ENCODE data around the gene MEGF11.

MEGF11 gene

DNA sequence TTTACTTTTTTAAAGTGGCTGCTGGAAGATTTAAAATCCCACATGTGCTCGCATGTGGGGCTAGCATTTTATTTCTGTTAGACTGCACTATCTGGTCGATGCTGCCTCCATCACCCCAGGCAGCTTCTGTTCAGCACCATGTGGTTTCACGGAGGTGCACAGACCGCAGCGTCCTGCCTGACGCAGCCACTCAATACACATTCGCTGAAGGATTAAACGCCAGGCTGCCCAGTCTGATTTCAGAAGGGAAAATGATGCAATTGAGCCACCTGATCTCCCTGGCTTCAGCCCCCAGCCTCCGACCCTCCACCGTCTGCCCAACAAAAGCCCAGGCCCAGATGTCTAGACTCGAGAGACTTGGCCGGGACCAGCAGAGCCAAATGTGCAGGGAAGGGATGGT is 84.5 kb downstream of the MEGF11 start:
- DNase-seq: no peak

DNA sequence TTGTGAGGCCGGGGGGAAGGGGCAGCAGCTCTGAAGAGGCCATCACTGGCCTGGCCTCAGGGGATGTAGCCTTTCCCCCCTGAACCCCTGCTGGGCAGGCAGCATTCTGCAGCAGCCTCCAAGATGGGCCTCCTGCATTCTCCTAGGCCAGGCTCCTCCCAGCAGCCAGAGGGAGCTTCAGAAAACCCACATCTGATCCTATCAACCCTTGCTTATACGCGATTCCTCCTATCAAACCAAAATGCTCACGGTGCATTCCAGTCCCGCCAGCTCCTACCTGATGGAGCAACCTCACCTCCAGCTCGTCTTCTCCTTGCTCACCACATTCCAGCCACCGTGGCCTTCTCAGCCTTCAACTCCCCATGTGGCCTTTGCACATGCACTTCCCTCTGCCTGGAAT is 85.7 kb downstream of the MEGF11 start:
- DNase-seq: no peak

DNA sequence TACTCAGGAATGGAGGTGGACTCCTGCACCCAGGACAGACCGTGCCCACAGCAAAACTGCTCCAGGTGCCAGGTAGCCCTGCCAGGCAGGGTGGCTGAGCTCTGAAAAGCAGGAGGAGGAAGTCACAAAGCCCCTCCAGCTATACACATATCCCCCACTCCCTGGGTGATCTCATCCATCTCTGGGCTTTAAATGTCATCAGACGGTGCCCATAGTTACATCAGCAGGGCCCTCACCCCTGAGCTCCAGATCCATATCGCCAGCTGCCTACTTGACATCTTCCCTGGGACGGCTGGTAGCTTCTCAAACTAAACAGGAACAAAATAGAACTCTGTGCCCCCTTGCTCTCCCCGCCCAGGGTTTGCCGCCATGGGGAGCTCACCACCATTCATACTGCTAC is 87.7 kb downstream of the MEGF11 start:
- DNase-seq: no peak

DNA sequence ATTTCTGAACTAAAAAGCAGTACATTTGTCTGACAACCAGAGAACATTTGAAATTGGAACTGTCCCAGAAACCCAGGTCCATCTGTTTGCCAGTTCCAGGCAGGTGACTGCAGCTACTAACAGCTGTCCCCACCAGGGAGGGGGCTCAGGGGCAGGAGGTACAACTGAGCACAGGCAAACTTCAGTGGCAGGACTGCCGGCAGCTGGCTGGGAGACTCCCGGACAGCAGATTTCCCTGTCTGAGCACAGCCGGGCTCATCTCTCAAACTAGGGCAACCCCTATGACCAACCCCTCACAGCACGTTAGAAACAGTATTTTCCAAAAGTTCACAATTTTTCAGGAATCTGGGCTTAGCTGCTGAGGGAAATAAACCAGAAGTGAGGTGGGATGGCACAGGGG is 88.8 kb downstream of the MEGF11 start:
- DNase-seq: no peak

DNA sequence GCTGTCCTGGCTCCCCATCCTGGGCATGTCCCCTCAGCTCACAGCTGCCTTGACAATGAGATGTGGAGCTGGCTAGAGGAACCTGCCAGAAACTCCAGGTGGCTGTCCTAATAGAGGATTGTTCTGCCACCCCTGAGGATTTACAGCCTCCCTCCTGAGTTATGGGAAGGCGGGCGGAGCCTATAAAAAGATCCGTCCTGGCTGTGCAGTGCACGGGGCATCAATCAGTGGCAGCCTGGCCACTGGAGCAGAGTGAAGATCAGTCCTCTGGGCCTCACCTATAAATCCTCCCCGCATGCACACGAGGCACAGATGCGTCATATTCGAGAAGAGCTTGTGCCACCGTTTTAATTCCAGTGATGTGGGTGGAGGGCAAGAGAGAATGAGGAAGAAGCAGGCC is 90.0 kb downstream of the MEGF11 start:
- DNase-seq: no peak

DNA sequence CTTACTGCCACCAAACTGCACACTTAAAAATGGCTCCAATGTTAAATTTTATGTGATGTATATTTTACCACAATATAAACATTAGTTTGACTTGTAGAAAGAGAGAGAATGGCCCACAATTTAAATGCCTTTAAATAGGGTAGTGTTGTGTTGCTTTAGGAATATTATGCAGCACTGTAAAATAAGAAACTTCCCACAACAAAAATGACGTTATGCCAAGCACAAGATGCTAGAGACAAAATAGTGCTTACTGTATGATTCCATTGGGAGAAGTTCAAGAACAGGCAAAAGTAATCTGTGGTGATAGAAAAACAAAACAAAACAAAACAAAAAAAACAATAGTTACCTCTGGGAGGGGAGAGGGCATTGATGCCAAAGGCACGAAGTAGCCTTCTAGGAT is 91.3 kb downstream of the MEGF11 start:
- DNase-seq: no peak

DNA sequence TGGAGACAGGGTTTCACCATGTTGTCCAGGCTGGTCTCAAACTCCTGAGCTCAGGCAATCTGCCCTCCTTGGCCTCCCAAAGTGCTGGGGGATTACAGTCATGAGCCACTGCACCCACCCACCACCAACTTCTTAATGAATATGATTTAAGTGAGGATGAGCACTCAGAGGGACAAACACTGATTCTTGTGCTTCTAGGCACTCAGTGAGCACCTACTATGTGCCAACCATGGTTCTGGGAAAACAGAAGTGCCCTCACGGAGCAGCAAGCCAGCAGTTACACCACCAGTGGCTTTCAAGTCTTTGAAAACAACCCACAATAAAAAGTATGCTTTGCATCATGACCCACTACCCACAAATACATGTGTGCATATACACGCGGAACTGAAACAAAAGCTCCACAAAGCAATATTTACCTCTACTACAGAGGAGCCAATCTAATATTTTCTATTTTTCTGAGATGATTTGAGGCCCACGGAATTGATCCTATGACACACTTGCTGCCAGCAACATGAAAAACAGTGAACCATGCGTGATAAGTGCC is 91.9 kb downstream of the MEGF11 start:
- no peak for DNase-seq

DNA sequence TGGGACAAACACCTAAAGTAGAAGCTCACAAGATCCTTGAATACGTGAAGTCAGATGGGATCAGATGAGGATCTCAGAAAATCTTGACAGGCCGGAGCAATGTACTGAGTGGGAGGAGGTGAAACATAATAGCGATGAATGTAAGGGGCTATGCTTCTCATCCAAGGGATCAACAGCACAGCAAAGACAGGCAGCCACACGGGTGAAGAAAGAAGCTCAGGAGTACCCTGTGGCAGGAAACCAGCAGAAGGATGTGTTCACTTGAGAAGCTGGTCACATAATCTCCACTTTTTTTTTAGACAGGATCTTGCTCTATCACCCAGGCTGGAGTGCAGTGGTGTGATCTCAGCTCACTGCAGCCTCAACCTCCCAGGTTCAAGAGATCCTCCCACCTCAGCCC is 92.4 kb downstream of the MEGF11 start:
- DNase-seq: no peak

DNA sequence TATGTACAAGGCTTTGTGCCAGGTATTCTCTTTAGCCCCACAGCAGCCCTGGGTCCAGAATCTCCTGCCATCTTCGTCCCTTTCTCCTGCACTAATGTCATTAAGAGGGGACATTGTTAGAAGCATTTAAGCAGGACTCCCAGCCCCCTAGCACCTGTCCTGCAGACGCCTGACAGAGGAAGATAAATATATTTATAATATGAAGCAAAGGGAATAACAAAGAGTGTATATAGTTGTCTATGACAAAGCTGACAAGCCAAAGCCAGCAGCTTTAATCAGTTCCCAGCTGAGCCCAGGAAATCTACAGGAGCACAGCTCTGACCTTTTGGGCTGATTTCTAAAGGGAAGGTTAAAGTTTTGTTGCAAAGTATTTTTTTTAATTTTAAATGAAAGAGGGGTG is 96.0 kb downstream of the MEGF11 start:
- DNase-seq: no peak

DNA sequence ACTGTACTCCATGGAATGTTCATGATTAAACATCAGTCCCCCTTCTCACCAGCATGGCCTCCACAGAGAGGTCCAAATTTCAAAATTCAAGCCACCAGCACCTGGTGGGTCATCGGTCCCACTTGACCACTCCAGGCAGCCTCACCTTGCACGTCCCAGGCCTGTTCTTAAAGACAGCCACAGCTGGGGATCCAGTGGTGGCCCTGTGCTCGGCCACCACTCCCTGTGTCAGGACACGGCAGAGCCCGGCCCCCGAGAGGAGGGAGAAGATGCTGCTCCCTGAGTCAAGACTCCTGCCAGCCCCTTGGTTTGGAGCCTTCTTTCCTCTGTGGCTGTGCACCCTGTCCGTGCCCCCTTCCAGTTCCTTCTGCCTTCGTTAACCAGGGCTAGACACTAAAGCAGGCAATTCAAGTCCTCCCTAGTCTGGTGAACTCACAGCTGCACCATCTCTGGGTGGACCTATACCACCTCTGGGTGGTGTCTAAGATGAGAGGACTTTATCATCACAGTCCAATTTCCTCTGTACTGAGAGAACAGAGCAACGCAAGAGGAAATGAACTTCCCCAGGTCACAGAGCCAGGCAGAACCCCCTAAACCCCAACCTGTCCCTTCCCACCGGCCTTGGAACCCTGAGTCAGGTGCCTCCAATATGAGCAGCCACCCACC is 97.1 kb downstream of the MEGF11 start:
- no peak for DNase-seq

DNA sequence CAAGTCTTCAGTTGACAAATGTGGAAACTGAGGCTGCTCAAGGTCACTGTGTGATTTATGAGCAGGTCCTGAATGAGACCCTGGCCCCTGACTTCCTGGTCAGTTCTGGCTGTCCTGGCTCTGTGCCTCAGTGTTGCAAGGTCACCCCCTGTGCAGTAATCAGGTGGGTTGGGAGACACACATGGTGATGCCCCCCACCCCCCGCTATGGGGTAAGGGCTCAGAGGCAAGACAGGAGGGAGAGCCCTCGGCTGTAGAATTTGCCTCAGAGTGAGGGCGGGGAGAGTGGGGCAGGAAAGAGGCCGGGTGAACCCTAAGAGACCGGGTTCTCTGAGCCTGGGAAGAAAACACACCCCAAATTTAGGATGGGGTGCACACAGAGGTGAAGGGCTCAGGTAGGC is 98.5 kb downstream of the MEGF11 start:
- no peak for DNase-seq

DNA sequence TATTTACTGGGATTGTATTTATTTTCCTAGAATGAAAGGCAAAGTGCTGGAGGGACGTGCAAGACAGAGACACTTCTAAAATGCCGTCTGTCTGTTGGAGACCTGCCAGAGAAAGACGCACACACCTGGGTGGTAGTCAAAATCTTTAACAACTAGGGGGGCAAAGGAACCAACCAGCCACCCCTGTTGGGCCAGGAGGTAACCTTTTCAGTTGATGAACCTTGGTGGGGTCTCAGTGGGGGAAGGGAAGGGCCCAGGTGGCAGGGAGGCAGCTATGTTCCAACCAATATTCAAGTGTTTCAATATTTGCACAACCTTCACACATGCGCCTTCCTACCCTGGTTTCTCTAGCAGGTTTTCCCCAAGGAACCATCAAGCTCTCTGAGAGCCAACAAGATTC is 99.0 kb downstream of the MEGF11 start:
- DNase-seq: no peak

DNA sequence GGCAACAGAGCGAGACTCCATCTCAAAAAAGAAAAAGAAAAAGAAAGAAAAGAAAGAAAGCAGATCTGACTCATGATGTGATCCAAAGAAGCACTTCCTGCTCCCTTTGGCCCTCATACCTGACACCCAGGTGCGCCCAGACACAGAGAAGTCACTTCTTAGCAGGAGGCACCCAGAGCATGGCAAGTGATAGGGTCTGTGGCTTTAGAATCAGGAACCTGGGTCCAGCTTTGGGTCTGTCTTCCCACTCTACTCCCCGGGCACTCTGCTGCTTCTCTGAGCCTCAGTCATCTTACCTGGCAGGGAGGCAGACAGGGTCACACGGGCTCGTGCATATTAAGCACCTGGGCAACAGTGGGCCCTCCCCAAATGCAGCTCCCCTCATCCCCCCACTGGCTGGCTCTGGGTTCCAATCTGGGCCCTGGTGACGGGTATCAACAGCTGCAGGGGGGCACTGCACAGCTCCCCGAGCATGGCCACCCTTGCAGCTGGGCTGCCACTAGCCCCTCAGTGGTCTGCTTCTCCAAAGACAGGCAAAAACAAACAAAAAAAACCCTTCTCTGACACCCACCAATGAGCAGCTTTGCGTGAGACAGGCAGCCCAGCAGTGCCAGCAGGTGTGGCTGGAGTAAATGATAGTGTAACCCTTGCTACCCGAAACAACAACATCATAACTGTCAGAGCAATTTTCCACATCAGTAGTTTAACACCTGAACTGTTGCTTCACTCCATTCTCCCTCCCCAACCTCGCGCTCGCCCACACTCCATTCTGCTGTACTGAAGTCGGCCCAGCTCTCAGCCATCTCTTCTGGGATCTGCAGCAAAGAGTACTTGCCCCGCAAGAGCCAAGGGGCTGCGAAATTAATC is 99.8 kb downstream of the MEGF11 start:
- no peak for DNase-seq

DNA sequence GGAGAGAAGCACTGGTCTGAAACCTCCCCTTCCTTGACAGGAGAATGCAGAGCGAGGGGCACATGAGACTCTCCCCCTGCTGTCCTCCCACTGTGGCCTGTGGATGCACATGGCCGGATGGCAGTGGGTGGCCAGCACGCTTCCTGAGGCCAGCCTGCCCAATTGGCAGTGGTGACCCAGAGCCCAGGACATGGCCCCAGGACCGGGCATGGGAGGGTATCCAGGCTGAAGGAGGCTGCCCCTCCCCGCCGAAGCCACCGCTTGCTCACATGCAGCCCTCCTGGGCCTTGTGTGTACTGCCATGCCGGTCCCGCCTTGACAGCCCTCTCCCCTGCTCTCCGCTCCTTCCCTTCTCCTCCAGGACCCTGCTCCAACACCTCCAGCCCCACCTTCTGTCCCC is 100.9 kb downstream of the MEGF11 start:
- no peak for DNase-seq

DNA sequence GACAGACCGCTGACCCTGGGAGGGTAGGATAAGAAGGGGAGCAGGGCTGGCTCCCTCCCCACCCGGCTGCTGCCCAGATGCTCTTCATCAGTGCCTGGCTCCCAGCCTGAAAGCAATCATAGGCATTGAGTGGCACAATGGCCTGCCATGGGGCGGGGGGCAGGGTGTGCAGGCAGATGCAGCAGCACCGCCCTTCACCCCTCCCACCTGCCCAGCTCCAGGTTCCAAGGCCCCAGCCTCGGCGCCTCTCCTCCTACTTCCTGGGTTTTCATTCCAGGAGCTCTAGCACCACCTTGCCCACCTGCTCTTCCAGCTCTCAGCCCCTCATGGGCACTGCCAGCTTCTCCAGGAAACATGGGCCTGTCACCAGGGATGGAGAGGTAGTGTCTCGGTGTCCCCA is 101.7 kb downstream of the MEGF11 start:
- DNase-seq: no peak

DNA sequence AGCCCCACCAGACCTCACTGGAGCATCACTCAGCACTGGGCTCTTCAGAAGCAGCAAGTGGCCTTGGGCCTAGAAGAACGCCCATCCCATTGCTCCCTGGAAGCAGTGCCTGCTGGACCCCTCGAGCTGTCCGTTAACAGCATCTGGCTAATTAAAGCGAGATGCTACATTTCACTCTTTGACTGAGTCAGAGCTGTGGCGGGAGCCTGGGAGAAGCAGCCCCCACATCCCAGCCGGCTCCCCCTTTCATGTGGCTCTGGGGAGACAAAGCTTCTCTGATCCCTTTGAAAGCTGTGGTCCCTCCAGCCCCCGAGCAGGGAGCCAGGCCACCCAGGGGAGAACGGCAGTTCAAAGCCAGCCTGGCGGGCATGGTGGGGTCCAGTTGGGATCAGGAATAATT is 103.7 kb downstream of the MEGF11 start:
- DNase-seq: no peak

DNA sequence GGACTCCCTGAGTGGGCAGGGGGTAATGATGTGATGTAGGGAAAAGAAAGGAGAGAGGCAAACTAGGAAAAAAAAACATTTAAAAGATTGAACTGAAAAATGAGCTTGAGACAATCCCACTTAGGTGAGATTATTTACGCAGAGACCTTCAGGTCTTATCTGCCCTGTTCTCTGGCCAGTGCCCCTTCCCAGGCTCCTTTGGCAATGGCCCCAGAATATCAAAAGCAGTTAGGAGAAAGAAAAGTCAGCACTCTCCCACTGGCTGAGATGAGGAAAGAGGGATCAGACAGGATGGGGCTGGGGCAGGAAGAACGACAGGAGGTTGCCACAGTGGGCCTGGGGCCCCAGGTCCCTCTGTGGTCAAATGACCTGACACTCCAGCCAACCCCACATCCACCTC is 105.4 kb downstream of the MEGF11 start:
- DNase-seq: no peak

DNA sequence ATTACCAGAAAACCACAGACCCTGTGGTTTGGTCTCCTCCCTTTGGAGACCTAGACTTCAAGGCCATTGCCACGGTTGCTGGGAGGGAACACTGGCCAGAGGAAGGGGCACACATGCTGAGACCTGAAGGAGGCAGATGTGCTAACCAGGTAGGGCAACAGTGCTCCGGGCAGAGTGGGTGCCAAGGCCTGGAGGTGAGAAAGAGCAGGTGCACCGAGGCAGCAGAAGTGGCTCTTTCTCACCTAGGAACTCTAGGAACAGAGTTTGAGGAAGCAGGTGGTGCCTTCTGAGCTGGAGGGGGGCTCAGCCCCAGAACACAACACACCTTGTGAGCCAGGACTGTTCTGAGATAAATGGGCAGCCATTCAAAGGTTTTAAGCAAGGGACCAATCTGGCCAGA is 106.1 kb downstream of the MEGF11 start:
- DNase-seq: no peak

DNA sequence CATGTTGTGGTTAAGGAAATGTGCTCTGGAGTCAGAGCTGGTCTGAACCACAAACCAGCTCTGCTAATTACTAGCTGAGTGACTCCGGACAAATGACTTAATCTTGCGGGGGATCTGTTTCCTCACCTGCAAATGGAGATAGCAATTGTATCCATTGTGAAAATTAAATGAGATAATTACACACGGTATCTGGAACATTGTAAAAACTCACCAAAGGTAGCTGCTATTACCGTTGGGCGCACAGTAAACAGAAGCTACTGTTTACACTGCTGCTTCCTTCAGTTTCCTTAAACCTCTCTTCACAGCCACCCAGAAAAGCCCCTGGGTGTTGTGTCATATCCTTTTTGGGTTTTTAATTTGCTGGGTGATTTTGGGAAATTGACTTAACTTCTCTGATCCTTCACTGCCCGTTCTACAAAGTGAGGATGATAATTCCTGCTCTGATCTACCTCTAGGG is 107.8 kb downstream of the MEGF11 start:
- no peak for DNase-seq

DNA sequence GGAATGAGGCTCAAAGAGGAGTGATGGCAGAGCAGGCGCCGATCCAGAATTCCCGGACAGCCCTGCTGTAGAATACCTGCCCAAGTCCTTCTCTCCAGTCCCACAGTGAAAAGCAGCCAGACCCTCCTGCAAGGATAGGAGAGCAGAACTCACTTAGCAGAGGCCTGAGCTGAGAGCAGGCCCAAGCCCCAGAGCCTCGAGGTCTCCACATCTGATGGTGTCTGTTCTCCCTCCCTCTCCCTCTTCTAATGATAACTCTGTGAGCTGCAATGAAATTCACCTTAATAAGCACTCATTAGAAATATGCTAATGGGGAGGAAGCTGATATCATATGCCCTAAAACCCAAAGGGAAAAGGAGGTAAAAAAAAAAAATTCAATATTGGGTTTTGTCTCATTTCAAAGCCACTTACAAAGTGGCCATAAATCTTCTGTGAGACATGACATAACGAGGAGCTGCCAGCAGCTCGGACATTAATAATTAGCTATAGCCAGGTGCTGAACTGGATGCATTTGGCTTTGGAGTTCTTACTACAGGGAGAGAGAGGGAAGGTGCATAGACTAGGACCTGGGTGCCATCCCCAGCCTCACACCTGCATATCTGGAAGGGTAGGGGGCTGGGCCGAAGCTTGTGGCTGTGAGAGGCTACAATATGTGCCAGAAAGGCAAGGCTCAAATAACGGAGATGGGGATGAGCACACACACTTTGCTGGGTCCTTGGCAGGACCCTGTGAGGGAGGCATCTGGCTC is 108.4 kb downstream of the MEGF11 start:
- no peak for DNase-seq

DNA sequence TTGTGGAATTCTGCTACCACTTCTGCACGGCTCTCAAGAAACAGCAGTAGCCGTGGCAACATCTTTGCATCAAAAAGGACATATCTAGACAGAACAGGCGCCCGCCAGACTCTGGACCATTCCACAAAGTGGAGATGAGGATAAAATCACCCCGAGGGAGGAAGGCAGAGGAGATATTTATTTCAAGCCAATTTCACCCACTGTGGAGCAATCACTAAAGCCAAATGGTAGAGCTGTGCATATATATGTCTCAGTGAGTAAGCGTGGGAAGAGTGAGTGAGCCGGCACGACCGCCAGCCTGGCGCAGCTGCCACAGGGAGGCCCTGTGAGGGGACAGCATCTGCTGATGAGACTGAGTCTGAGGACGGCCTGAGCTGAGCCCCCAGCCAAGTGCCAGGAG is 111.3 kb downstream of the MEGF11 start:
- no peak for DNase-seq

DNA sequence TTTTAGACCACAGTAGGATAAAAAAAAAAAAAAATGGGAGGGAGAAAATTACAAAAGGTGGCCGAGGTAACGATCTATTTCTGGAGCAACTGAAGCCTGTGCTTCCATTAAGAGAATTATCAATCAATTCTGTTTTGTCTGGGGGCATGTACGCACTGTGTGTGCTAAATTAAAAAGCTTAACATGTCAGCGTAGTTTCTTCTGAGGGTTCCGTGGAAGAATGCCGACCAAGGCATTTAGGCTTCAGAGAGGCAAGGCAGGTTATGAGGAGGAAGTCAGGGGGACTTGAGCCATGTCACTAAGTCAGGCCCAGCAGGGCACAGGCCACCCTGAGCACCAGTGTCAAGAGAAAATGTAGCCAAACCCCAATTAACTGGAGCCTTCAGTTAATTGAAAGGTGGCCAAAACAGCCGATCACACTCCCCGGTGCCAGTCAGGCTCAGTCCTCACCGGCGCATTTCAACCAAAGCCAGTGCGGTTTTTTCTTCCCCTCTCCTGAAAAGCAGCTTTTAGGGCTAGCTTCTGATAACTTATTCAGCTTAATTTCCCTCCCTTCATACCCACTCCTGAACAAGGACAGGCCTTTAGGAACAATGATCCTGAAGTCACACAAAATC is 113.9 kb downstream of the MEGF11 start:
- no peak for DNase-seq

All from fibroblast of skin of back (primary cell).